Muscle layer of colon (tissue), 2 donors: ENCODE data around the gene PPP2R5D.

Experiments
- H3K27ac ChIP-seq: one replicate; pipeline ENCODE4 v1.7.0; 2013; ENCODE audit warnings: low read depth, mild to moderate bottlenecking, low read length, moderate library complexity
- H3K27me3 ChIP-seq, 2 donors: one replicate each; pipeline ENCODE4 v1.7.0; 2013; ENCODE audit warnings: low read length in 2 of 2, mild to moderate bottlenecking in 2 of 2; ENCODE audit not compliant: insufficient read depth in 2 of 2, control insufficient read depth in 1 of 2
- H3K36me3 ChIP-seq: one replicate; pipeline ENCODE4 v1.7.0; 2013; ENCODE audit warnings: mild to moderate bottlenecking, low read length; ENCODE audit not compliant: insufficient read depth
- H3K4me1 ChIP-seq: one replicate; pipeline ENCODE4 v1.7.0; 2013; ENCODE audit warnings: mild to moderate bottlenecking, low read length; ENCODE audit not compliant: insufficient read depth
- H3K4me3 ChIP-seq, 2 donors: one replicate each; pipeline ENCODE4 v1.7.0; 2013; ENCODE audit warnings: low read length in 2 of 2, low read depth in 1 of 2, mild to moderate bottlenecking in 1 of 2, moderate library complexity in 1 of 2
- H3K9ac ChIP-seq: one replicate; pipeline ENCODE4 v1.7.0; 2013; ENCODE audit warnings: low read length
- H3K9me3 ChIP-seq: one replicate; pipeline ENCODE4 v1.7.0; 2013; ENCODE audit warnings: mild to moderate bottlenecking, low read length
- donor health status: abdominal sarcoma.
- donor health status: Adenocarcinoma of cecum.

Gene PPP2R5D

GRCh38 chr6:43052842-43053544 lies 68.6 kb downstream of the PPP2R5D start:
- Histone ChIP-seq H3K9ac (peak overlapping the region; percentile 53), H3K27ac (peak overlapping the region; percentile 97), H3K9me3 (no peaks in the 10 kb centered on the region), H3K4me1 (peaks cover 22% of the 10 kb centered on the region), H3K4me3 (peak overlapping the region; percentile 55 to 71), H3K36me3 (peaks cover 27% of the 10 kb centered on the region), H3K27me3 (no peaks in the 10 kb centered on the region)

DNA sequence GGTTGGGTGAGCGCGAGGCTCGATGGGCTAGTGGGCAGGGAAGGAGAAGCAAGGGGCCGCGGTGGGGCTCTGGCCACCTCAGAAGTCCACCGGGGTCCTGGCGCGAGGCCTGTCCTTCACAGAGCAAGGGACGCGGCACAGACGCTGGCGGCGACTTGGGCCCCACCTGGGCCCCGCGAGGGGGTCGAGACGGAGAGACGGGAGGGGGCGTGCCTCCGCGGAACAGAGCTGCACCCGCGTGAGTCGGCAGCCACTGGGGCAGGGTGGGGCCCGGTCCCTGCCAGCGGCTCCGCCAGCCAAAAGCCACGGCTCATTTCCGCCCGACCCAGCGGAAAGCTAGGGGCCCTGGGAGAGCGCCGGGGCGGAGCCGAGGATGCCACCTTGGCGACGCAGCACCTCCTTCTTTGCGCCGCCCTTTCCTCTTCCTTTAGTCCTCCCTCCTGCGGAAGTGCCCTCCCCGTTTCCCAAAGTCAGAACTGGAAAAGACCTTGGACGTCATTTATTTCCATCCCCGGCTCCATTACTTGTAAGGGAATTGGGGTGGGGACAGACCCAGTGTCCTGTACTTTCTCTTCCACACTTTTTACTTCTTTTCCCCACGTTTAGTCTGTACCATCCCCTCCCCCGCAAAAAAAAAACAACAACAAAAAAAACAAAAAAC lies 69.3 kb downstream of the PPP2R5D start, which contains the start of gene CUL7:
Gene CUL7, minus strand, starts transcription at position 307 of the 661 bp plus-strand sequence. CDS start 1,063 bp downstream, outside the sequence.
- no peaks in the 10 kb centered on the region for H3K27me3 ChIP-seq
- H3K4me3 ChIP-seq, result peak within 1 kb of the TSS; percentile 55 to 71
- H3K4me1 ChIP-seq, result peaks cover 29% of the 10 kb centered on the region
- no peaks in the 10 kb centered on the region for H3K9me3 ChIP-seq
- H3K27ac ChIP-seq, result peak within 1 kb of the TSS; percentile 97
- H3K36me3 ChIP-seq, result peaks cover 31% of the 10 kb centered on the region
- H3K9ac ChIP-seq, result peak within 1 kb of the TSS; percentile 53

GRCh38 chr6:43054206-43054943 lies 70.0 kb downstream of the PPP2R5D start:
- Histone ChIP-seq H3K4me3 (peak overlapping the region; percentile 23 to 71), H3K9ac (peak overlapping the region; percentile 24), H3K27me3 (no peaks in the 10 kb centered on the region), H3K27ac (peak overlapping the region; percentile 97), H3K36me3 (peaks cover 27% of the 10 kb centered on the region), H3K9me3 (no peaks in the 10 kb centered on the region), H3K4me1 (peaks cover 31% of the 10 kb centered on the region)

DNA sequence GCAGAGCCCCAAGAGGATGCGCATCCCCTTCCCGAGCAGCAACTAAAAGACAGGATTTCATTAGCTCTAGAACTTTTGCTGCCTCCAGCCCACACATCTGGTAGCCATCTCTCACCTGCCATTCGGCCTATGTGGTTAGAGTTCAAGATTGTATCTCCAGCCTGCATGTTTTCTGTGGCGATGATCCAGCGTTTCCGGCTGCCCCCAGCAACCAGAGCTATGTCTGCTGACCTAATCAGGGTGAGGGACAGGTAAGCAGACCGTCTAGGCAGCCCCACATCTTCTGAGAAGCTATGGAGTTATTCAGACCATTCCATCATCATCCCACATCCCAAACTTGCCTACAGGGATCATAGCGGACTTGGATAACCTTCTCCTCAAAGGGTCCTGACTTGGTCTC lies 71.6 kb downstream of the PPP2R5D start:
- Histone ChIP-seq H3K27ac (no peak overlapping the region), H3K27me3 (no peaks in the 10 kb centered on the region), H3K9me3 (no peaks in the 10 kb centered on the region), H3K4me1 (peaks cover 41% of the 10 kb centered on the region), H3K36me3 (peaks cover 19% of the 10 kb centered on the region), H3K4me3 (no peak overlapping the region), H3K9ac (no peak overlapping the region)

GRCh38 chr6:43058531-43058930 lies 74.2 kb downstream of the PPP2R5D start:
- peaks cover 19% of the 10 kb centered on the region for H3K36me3 ChIP-seq
- no peaks in the 10 kb centered on the region for H3K27me3 ChIP-seq
- H3K4me1 ChIP-seq, result peaks cover 32% of the 10 kb centered on the region
- no peaks in the 10 kb centered on the region for H3K9me3 ChIP-seq
- H3K27ac ChIP-seq, result peak overlapping the region; percentile 93
- H3K9ac ChIP-seq, result peak overlapping the region; percentile 82
- peak overlapping the region; percentile 83 to 97 for H3K4me3 ChIP-seq

- H3K9ac ChIP-seq, result peak within 1 kb of the TSS; percentile 82
- H3K36me3 ChIP-seq, result peaks cover 24% of the 10 kb centered on the region
- H3K9me3 ChIP-seq, result no peaks in the 10 kb centered on the region
- peak within 1 kb of the TSS; percentile 83 to 97 for H3K4me3 ChIP-seq
- peak within 1 kb of the TSS; percentile 93 for H3K27ac ChIP-seq
- H3K4me1 ChIP-seq, result peaks cover 28% of the 10 kb centered on the region
- no peaks in the 10 kb centered on the region for H3K27me3 ChIP-seq
Observed at GRCh38 chr6:43059168-43060033, 75.0 kb downstream of the PPP2R5D start, which contains the start of the genes KLC4 and MRPL2. Gene KLC4, plus strand, starts transcription at chr6:43059631. Its CDS starts 1,705 bp downstream, at chr6:43061336. Gene MRPL2, minus strand, starts transcription at chr6:43059434. Its CDS starts 53 bp downstream, at chr6:43059381.

- H3K4me1 ChIP-seq, result peaks cover 24% of the 10 kb centered on the region
- no peaks in the 10 kb centered on the region for H3K9me3 ChIP-seq
- peaks cover 21% of the 10 kb centered on the region for H3K36me3 ChIP-seq
- no peaks in the 10 kb centered on the region for H3K27me3 ChIP-seq
- H3K27ac ChIP-seq, result peak overlapping the region; percentile 83
- peak overlapping the region; percentile 82 for H3K9ac ChIP-seq
- peak overlapping the region; percentile 66 to 97 for H3K4me3 ChIP-seq
Observed at GRCh38 chr6:43060034-43060754, 75.8 kb downstream of the PPP2R5D start.

GRCh38 chr6:43060755-43061633 lies 76.6 kb downstream of the PPP2R5D start:
- H3K9me3 ChIP-seq, result no peaks in the 10 kb centered on the region
- H3K27me3 ChIP-seq, result no peaks in the 10 kb centered on the region
- H3K36me3 ChIP-seq, result peaks cover 21% of the 10 kb centered on the region
- H3K27ac ChIP-seq, result no peak overlapping the region
- H3K4me1 ChIP-seq, result peaks cover 24% of the 10 kb centered on the region
- peak overlapping the region in 1 of 2 donors; percentile 97 for H3K4me3 ChIP-seq
- H3K9ac ChIP-seq, result no peak overlapping the region

- no peak overlapping the region for H3K4me3 ChIP-seq
- H3K36me3 ChIP-seq, result peaks cover 30% of the 10 kb centered on the region
- no peak overlapping the region for H3K27ac ChIP-seq
- no peak overlapping the region for H3K9ac ChIP-seq
- peaks cover 24% of the 10 kb centered on the region for H3K4me1 ChIP-seq
- no peaks in the 10 kb centered on the region for H3K27me3 ChIP-seq
- no peaks in the 10 kb centered on the region for H3K9me3 ChIP-seq
Observed at GRCh38 chr6:43061861-43062260, 77.5 kb downstream of the PPP2R5D start.
